ENCODE results near the gene RPL26.
"Not testable (repeated sequence)": the region's sequence is repeated elsewhere in the genome, so short reads cannot be mapped to it uniquely, and the experiment has no call there.

Gene RPL26

DNA sequence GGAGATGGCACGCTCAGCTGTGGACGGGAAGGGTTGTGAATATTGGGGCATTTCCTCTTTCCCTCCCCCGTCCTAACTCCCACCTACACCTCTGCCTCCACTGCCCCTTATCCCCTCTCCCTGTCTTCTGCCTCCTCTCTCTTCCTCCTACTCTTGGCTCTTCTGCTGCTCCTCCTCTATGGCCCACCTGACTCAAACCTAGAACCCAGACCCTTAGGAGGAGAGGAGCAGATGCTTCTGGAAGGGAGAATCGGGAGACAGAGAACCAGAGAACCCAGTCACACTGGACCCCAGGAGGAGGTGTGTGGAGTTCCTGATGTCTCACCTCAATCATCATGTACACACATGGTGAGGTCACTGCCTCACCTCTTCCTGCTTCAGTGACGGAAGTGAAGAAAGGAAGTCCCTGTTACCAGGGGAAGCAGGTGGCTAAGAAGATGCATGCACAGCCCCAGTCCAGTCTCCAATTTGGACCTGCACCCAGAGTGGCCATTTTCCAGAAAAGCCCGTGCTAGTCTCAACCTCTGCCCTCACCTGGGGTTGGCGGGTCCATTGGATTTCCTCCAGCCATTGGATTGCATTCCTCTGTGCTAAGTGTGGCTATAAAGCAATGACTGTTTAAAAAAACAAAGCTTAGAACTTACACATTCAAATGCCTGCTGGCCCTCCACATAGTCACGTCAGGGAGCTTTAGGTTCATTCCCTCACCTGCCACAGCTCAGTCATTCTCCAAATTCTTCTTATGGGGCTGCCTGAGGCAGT, 10.7 kb upstream of the RPL26 start:
- no peak for DNase-seq

GRCh38 chr17:8392674-8393469, 9.9 kb upstream of the RPL26 start:
- DNase-seq, result no peak

DNA sequence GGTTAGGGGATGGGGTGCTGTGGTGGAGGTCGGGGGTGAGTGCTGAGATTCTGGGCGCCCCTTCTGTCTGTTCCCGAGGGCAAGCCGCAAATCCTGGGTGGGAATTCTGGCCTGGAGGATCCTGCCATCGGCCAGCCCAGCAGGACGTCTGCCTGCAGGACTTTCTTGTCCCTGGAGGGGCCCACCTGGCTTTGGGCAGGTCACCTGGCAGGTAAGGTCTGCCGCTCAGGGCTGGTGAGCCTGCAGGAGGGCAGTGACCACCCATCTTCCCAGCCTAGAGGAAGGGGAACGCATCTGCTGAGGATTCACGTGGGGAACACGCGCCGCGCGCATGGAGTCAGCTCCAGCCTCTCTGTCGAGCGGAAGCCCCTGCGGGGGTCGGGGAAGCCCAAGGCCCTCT, 9.3 kb upstream of the RPL26 start:
- no peak for DNase-seq

DNA sequence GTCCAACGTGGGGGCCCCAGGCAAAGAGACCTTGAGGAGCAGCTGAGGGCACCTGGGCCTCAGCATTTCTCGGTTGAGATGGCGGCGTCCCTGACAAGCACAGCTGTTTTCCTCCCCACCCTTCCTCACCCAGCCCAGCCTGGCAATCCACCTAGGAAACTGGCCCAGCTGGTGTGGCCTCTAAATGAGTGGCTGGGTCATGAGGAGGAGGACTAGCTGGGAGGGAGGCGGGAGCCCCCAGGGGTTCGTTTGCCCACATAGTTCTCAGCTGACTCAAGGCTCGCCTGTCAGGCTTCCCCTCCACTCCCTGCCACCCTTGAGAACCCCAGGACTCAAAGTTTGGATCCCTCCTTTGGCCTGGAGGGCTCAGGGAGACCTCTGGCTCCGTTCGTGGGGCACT, 8.7 kb upstream of the RPL26 start:
- DNase-seq, result no peak

DNA sequence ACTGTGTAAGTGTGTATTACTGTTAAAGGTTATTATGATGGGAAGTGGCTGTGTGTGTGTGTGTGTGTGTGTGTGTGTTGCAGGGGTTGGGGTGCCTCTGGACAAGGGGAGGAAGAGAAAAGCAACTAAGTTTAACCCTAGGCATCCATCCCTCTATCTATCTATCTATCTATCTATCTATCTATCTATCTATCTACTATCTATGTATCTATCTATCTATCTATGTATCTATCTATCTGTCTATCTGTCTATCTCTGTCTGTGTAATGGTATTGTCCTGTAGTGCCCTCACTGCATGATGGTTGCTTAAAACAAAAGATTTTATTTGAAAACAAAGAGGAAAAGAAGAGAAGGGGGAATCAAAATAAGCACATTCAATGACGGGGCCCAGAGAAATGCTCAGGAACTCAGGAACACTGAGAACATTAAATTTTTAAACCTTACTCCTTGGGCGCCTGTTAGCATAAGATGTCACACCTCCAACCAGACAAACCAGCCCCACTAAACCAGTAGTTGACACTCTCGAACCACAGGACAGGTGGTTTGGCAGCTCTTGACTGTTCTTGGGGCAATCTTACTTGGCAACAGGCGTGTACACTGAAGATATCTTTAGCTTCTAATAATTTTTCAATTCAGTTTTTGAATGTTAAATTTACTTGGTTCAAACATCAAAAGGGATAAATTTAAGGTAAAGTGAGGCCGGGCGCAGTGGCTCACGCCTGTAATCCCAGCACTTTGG, 5.1 kb upstream of the RPL26 start:
- DNase-seq, result no peak

GRCh38 chr17:8386841-8387240, 3.8 kb upstream of the RPL26 start:
- DNase-seq, result no peak

DNA sequence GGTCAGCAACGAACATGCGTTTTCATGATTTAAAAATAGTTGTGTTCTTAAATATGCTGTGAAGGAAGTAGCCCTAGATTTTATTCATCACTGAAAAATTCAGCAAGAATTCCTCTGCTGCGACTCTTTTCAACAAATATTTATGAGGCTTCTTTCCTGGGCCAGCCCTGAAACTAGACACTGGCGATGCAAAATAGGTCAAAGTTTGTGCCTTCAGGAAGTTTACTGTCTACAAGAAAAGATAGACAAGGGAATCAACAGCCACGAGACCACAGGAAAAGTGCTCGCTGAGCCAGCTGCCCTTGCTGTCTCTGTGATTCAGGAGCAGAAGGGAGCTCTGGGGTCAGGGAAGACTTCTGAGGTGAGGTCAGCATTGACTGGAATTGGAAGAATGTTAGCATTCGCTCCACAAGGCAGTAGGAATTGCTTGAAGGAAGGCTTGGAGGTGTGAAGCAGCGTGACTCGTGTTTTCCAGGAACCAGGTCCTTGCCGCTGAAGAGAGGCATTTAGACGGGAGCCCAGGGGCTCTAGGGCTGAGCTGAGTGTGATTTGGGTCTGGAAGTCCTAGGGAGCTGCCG, 1.9 kb upstream of the RPL26 start:
- no peak for DNase-seq

- no peak for DNase-seq
Observed at GRCh38 chr17:8382880-8383142, 182 bp downstream of the RPL26 start.

GRCh38 chr17:8382052-8382879, 727 bp downstream of the RPL26 start:
- DNase-seq, result no peak

GRCh38 chr17:8380049-8380448, 2.9 kb downstream of the RPL26 start:
- DNase-seq, result no peak

- not testable (repeated sequence) for DNase-seq
Observed at GRCh38 chr17:8378117-8378516, 4.9 kb downstream of the RPL26 start.

- DNase-seq, result no peak
Observed at GRCh38 chr17:8377422-8377821, 5.6 kb downstream of the RPL26 start.

GRCh38 chr17:8376271-8377067, 6.5 kb downstream of the RPL26 start, which contains the start of gene KRABD2:
Gene KRABD2, minus strand, starts transcription at chr17:8376704.
- DNase-seq, result peak; percentile 96

DNA sequence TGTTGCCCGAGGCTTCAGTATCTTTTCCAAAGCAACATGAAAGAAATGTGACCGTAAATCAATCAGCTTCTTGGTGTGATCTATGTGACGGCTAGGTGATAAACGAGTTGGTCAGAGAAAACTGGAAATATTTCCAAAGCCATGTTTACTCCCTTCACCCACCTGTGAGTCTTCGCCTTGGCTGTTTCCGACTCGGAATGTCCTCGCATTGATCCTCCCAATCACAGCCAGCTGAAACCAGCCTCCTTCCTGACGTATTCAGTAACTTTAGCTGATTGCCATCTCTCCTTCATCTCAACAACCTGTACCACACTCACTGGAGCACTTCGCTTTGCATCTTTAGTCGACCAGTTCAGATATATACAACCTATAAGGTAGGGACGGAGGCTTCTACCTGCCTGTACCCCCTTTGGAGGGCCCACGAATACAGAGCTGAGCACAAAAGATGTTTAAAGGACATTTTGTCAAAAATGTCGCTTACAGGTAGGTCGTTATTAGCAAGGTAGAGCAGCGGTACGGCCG, 7.2 kb downstream of the RPL26 start:
- DNase-seq, result peak; percentile 71

GRCh38 chr17:8373856-8374255, 9.1 kb downstream of the RPL26 start:
- not testable (repeated sequence) for DNase-seq

DNA sequence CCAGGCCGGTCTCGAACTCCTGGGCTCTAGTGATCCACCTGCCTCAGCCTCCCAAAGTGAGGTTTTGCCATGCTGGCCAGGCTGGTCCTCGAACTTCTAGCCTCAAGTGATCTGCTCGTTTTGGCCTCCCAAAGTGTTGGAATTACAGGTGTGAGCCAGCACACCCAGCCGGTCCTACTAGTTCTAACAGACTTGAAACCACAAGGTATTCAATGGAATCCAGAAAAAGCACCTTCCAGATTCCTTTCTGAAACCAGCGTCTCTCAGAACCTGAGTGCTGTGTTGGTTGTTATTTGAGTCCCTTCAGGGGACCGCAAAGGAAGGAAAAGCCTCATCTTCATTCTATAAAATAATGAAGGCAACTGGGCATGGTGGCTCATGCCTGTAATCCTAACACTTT, 10.6 kb downstream of the RPL26 start:
- no peak for DNase-seq

DNA sequence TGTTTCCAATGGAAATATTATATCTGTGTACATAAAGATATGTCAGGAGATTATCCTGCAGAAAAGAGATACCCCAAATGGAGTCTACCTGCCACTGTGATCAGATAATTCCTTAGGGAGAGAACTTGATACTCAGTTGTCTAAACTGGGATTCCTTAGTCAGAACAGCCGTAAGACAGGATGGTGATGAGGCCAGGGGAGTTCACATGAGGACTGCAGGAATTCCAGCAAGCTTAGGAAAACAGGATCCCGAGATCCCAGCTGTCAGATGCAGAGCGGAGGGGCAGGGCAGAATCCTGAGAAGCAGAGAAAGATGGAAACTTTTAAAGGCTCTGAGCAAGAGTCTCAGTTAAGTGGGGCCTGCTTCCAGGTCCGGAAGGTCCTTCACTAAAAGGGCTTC, 11.2 kb downstream of the RPL26 start:
- DNase-seq, result no peak

- DNase-seq, result no peak
Observed at GRCh38 chr17:8369944-8370343, 13.0 kb downstream of the RPL26 start.

DNA sequence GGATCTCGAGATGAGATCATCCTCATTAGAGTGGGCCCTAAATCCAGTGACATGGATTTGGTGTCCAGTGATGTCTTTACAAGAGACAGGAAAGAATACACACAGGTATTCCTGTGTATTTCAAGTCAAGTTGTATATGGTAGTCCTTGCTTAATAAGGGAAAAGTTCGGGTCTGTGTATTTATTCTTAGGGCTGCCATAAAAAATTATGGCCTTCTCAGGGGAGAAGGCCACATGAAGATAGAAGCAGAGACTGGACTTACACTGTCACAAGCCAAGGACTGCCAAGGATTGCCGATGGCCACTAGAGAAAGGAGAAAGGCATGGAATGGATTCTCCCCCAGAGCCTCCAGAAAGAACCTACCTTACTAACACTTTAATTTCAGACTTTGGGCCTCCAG, 14.8 kb downstream of the RPL26 start:
- DNase-seq, result no peak

- DNase-seq, result no peak
Observed at GRCh38 chr17:8366231-8366630, 16.8 kb downstream of the RPL26 start.

GRCh38 chr17:8365143-8365542, 17.9 kb downstream of the RPL26 start:
- DNase-seq, result no peak

All from eye (tissue), 1 donor.